Measurements from ENCODE around the gene TRMT10C. TPM values are rescaled to one million over a fixed set of nuclear protein-coding genes. Genes with fewer than 3 reads are reported as not detected.
A peak's percentile ranks its signal among the peaks of the same experiment; 100 is the strongest.

The TRMT10C gene
- total and polyA plus RNA-seq, 2 experiments from 2014 or later, result 61.9 to 145 TPM

DNA sequence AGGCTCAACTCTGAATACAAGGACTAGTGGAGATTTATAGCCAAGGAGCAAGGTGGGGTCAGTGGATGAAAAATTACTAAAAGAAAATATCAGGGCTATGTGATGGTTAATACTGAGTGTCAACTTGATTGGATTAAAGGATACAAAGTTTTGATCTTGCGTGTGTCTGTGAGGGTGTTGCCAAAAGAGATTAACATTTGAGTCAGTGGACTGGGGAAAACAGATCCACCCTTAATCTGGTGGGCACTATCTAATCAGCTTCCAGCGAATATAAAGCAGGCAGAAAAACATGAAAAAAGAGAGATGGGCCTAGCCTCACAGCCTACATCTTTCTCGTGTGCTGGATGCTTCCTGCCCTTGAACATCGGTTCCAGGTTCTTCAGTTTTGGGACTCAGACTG lies 34.2 kb upstream of the TRMT10C start (continued):
- TF ChIP-seq, protein P1, sequence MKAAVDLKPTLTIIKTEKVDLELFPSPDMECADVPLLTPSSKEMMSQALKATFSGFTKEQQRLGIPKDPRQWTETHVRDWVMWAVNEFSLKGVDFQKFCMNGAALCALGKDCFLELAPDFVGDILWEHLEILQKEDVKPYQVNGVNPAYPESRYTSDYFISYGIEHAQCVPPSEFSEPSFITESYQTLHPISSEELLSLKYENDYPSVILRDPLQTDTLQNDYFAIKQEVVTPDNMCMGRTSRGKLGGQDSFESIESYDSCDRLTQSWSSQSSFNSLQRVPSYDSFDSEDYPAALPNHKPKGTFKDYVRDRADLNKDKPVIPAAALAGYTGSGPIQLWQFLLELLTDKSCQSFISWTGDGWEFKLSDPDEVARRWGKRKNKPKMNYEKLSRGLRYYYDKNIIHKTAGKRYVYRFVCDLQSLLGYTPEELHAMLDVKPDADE (IDR thresholded peaks at IDR 0.05), result no peak
- no peak for TF ChIP-seq EZH2phosphoT487 (IDR thresholded peaks at IDR 0.05; ENCODE audit: unreplicated experiment)

DNA sequence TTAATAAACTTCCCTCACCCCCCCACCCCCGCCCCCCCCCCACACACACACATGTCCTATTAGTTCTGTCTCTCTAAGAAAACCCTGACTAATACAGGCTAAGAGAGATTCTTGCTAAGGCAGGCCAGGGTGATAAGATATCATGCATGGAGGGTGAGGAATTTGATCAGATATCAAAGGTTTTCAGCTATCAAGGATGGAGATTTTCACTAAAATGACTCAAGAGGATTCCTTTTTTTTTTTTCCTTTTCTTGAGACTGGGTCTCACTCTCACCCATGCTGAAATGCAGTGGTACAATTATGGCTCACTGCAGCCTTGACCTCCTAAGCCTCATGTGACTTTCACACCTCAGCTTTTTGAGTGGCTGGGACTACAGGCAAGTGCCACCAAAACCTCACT lies 33.8 kb upstream of the TRMT10C start:
- no peaks in the 10 kb centered on the region for H3K36me3 ChIP-seq (ENCODE audit: insufficient read depth)
- H3K9me2 ChIP-seq (ENCODE audit: insufficient read depth), result peaks cover 2% of the 10 kb centered on the region; the same call in 1 of the 2 replicates
- peaks cover 58% of the 10 kb centered on the region for H3K9me3 Mint-ChIP-seq
- no peak overlapping the region for H3K27ac ChIP-seq (ENCODE audit: low read depth)
- H2AFZ ChIP-seq, result no peak overlapping the region
- no peak overlapping the region for H3K4me2 ChIP-seq
- peaks cover 38% of the 10 kb centered on the region for H3K36me3 Mint-ChIP-seq (ENCODE audit: low read depth)
- H3K27me3 ChIP-seq (ENCODE audit: insufficient read depth), result no peaks in the 10 kb centered on the region
- peaks cover 17% of the 10 kb centered on the region for H3K4me1 ChIP-seq (ENCODE audit: insufficient read depth)
- no peak overlapping the region for H3K4me3 Mint-ChIP-seq
- H3K79me2 ChIP-seq (replicated peaks; ENCODE audit: insufficient read depth), result no peaks in the 10 kb centered on the region
- H3K27ac Mint-ChIP-seq, result no peak overlapping the region
- H3F3A ChIP-seq (replicated peaks; ENCODE audit: low read depth), result no peaks in the 10 kb centered on the region
- H4K20me1 ChIP-seq (replicated peaks; ENCODE audit: insufficient read depth), result no peaks in the 10 kb centered on the region
- ATAC-seq (no peak), DNase-seq (ENCODE audit: low spot score) (no peak)
- H3K4me1 Mint-ChIP-seq, result peaks cover 17% of the 10 kb centered on the region; the same call in 2 of the 3 replicates
- TF ChIP-seq JUNB (IDR thresholded peaks at IDR 0.05; ENCODE audit: unreplicated experiment) (no peak), EZH2 (IDR thresholded peaks at IDR 0.05; ENCODE audit: low read depth, unreplicated experiment) (no peak), CREB1 (CRISPR knock-in tag; IDR thresholded peaks at IDR 0.05; ENCODE audit: low read depth) (no peak)
- peaks cover 3% of the 10 kb centered on the region for H3K27me3 Mint-ChIP-seq (ENCODE audit: insufficient read depth, low read depth, poor library complexity)
- no peak overlapping the region for H3K4me3 ChIP-seq

DNA sequence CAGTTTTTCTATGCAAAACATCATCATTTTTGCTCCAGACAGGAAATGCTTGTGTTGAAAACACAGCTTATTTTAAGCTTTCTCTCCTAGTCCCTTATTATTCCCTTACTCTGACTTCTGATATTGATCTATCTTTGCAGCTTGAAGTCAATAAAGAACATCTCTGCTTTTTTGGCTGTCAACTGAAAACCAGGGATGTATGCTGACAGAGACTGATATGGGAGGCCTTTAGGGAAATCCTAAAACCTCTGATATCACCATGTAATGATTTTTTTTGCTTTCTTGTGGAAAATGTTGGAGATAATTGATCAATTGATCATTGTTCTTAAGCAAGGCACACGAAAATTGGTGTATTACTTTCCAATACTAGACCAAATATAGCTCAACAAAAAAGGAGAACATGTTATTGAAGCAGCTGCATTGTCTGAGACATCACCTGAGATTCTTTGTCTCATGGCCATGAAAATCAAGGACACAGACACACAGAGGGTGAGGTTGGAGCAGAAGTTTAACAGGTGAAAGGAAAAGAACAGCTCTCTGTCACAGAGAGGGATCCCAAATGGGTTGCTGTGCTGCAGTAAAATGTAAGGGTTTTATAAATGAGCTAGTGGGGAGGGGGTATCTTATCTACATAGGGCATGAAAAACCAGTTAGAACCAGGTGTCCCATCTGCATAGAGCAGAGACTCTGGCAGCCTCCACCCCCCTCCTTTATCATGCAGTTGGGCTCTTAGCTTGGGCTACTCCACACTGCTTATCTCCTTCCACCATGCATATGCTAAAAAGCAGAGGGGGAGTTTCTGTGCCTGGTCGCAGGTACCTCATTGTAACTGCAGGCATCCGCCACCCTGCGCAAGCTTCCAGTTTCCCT lies 31.6 kb upstream of the TRMT10C start:
- Histone ChIP-seq H3K27me3 (ENCODE audit: insufficient read depth) (no peaks in the 10 kb centered on the region), H3F3A (replicated peaks; ENCODE audit: low read depth) (no peaks in the 10 kb centered on the region), H3K4me2 (no peak overlapping the region), H3K4me1 (ENCODE audit: insufficient read depth) (peaks cover 17% of the 10 kb centered on the region), H3K79me2 (replicated peaks; ENCODE audit: insufficient read depth) (no peaks in the 10 kb centered on the region), H3K36me3 (ENCODE audit: insufficient read depth) (no peaks in the 10 kb centered on the region), H3K27ac (ENCODE audit: low read depth) (peak overlapping the region; percentile 87), H3K4me3 (no peak overlapping the region), H3K9me2 (ENCODE audit: insufficient read depth) (peaks cover 2% of the 10 kb centered on the region; the same call in 1 of the 2 replicates), H2AFZ (no peak overlapping the region), H4K20me1 (replicated peaks; ENCODE audit: insufficient read depth) (no peaks in the 10 kb centered on the region)
- DNase-seq (ENCODE audit: low spot score), result peak; percentile 63
- Mint-ChIP-seq H3K9me3 (peaks cover 50% of the 10 kb centered on the region), H3K4me3 (no peak overlapping the region), H3K36me3 (ENCODE audit: low read depth) (peaks cover 35% of the 10 kb centered on the region), H3K27ac (no peak overlapping the region), H3K27me3 (ENCODE audit: insufficient read depth, low read depth, poor library complexity) (peaks cover under 1% of the 10 kb centered on the region), H3K4me1 (peaks cover 17% of the 10 kb centered on the region; the same call in 2 of the 3 replicates)
- peak; percentile 99 for ATAC-seq
- no peak for TF ChIP-seq CREB1 (CRISPR knock-in tag; IDR thresholded peaks at IDR 0.05; ENCODE audit: low read depth)
- no peak for TF ChIP-seq JUNB (IDR thresholded peaks at IDR 0.05; ENCODE audit: unreplicated experiment)
- TF ChIP-seq POLR2AphosphoS5 (IDR thresholded peaks at IDR 0.05; ENCODE audit: low read depth), result no peak
- TF ChIP-seq NANOG (IDR thresholded peaks at IDR 0.05; ENCODE audit: borderline replicate concordance), result no peak
- TF ChIP-seq, protein P2, sequence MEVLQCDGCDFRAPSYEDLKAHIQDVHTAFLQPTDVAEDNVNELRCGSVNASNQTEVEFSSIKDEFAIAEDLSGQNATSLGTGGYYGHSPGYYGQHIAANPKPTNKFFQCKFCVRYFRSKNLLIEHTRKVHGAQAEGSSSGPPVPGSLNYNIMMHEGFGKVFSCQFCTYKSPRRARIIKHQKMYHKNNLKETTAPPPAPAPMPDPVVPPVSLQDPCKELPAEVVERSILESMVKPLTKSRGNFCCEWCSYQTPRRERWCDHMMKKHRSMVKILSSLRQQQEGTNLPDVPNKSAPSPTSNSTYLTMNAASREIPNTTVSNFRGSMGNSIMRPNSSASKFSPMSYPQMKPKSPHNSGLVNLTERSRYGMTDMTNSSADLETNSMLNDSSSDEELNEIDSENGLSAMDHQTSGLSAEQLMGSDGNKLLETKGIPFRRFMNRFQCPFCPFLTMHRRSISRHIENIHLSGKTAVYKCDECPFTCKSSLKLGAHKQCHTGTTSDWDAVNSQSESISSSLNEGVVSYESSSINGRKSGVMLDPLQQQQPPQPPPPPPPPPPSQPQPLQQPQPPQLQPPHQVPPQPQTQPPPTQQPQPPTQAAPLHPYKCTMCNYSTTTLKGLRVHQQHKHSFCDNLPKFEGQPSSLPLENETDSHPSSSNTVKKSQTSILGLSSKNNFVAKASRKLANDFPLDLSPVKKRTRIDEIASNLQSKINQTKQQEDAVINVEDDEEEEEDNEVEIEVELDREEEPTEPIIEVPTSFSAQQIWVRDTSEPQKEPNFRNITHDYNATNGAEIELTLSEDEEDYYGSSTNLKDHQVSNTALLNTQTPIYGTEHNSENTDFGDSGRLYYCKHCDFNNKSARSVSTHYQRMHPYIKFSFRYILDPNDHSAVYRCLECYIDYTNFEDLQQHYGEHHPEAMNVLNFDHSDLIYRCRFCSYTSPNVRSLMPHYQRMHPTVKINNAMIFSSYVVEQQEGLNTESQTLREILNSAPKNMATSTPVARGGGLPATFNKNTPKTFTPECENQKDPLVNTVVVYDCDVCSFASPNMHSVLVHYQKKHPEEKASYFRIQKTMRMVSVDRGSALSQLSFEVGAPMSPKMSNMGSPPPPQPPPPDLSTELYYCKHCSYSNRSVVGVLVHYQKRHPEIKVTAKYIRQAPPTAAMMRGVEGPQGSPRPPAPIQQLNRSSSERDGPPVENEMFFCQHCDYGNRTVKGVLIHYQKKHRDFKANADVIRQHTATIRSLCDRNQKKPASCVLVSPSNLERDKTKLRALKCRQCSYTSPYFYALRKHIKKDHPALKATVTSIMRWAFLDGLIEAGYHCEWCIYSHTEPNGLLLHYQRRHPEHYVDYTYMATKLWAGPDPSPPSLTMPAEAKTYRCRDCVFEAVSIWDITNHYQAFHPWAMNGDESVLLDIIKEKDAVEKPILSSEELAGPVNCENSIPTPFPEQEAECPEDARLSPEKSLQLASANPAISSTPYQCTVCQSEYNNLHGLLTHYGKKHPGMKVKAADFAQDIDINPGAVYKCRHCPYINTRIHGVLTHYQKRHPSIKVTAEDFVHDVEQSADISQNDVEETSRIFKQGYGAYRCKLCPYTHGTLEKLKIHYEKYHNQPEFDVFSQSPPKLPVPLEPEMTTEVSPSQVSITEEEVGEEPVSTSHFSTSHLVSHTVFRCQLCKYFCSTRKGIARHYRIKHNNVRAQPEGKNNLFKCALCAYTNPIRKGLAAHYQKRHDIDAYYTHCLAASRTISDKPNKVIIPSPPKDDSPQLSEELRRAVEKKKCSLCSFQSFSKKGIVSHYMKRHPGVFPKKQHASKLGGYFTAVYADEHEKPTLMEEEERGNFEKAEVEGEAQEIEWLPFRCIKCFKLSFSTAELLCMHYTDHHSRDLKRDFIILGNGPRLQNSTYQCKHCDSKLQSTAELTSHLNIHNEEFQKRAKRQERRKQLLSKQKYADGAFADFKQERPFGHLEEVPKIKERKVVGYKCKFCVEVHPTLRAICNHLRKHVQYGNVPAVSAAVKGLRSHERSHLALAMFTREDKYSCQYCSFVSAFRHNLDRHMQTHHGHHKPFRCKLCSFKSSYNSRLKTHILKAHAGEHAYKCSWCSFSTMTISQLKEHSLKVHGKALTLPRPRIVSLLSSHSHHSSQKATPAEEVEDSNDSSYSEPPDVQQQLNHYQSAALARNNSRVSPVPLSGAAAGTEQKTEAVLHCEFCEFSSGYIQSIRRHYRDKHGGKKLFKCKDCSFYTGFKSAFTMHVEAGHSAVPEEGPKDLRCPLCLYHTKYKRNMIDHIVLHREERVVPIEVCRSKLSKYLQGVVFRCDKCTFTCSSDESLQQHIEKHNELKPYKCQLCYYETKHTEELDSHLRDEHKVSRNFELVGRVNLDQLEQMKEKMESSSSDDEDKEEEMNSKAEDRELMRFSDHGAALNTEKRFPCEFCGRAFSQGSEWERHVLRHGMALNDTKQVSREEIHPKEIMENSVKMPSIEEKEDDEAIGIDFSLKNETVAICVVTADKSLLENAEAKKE (CRISPR knock-in tag; IDR thresholded peaks at IDR 0.05), result no peak
- TF ChIP-seq ZNF331 (CRISPR knock-in tag; IDR thresholded peaks at IDR 0.05; ENCODE audit: low read depth), result no peak
- no peak for TF ChIP-seq STAT1 (IDR thresholded peaks at IDR 0.05; ENCODE audit: unreplicated experiment)
- no peak for TF ChIP-seq EZH2phosphoT487 (IDR thresholded peaks at IDR 0.05; ENCODE audit: unreplicated experiment)
